Left ventricle myocardium inferior (tissue), 1 donor: ENCODE measurements around the gene ATXN10. TPM values are rescaled to one million over a fixed set of nuclear protein-coding genes. Genes with fewer than 3 reads are reported as not detected.

Experiments
- DNase-seq: peaks from one replicate; pipeline ENCODE4 v3.0.0-alpha.2; 2020
- H3K27ac ChIP-seq: fragments of 200-600 bp; replicated peaks from 2 replicates; pipeline ENCODE4 v1.8.0; 2021
- H3K27me3 ChIP-seq: fragments of 200-600 bp; 2 replicates; pipeline ENCODE4 v1.8.0; 2021; ENCODE audit warnings: low read depth
- H3K36me3 ChIP-seq: fragments of 200-600 bp; 2 replicates; pipeline ENCODE4 v1.8.0; 2021
- H3K4me1 ChIP-seq: fragments of 200-600 bp; 2 replicates; pipeline ENCODE4 v1.8.0; 2021
- H3K4me3 ChIP-seq: fragments of 200-600 bp; 2 replicates; pipeline ENCODE4 v1.8.0; 2021; ENCODE audit warnings: mild to moderate bottlenecking, moderate library complexity
- H3K9me3 ChIP-seq: fragments of 200-600 bp; replicated peaks from 2 replicates; pipeline ENCODE4 v1.8.0; 2021
- CTCF ChIP-seq: fragments of 200-600 bp; IDR thresholded peaks from 2 replicates; pipeline ENCODE4 v1.8.0; 2021; ENCODE audit warnings: antibody characterized with exemption, mild to moderate bottlenecking, borderline replicate concordance
- intact Hi-C: fragments of 100-400 bp; cut with micrococcal nuclease; formaldehyde crosslinking; loops from one replicate; pipeline ENCODE4 v1.11.0; 2022
- total RNA-seq: library from RNA; stranded (reverse); fragmentation: NEBNext Ultra II Directional; extraction: Animal tissue kit (Norgen Biotek cat#: 25700); gene quantifications from one replicate; pipeline ENCODE4 v1.2.1, GENCODE V29; 2021
- donor health status: DM: no; HTN: yes; CAD: no; lungs with severe emphysema.

Gene ATXN10
- total RNA-seq, 1 donor from 2014 or later, result 148 TPM

- H3K9me3 ChIP-seq, result no peaks in the 10 kb centered on the region
- peaks cover 82% of the 10 kb centered on the region for H3K4me1 ChIP-seq
Measured at GRCh38 chr22:45683248-45683647, 11.6 kb downstream of the ATXN10 start.

DNA sequence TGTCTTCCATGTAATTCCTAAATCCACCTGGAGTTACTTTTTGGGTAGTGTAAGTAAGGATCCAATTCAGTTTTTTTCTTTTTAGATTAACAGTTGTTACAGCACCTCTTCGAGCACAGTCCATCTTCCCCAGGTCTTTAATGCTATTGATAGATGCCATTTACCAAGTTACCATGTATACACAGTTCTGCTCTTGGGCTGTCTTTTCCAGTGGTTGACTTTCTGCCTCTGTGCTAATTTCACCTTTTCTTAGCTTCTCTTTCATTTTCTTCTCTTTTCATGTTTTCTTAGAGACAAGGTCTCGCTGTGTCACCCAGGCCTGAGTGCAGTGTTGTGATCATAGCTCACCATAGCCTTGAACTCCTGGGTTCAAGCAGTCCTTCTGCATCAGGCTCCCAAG lies 12.0 kb downstream of the ATXN10 start:
- H3K36me3 ChIP-seq, result no peaks in the 10 kb centered on the region
- H3K27ac ChIP-seq, result no peak overlapping the region
- DNase-seq, result no peak
- H3K27me3 ChIP-seq, result no peaks in the 10 kb centered on the region
- H3K4me1 ChIP-seq, result peaks cover 82% of the 10 kb centered on the region
- intact Hi-C loops, result no loop called here
- no peaks in the 10 kb centered on the region for H3K9me3 ChIP-seq
- H3K4me3 ChIP-seq, result no peak overlapping the region
- no peak for TF ChIP-seq CTCF

More at GRCh38 chr22:45683248-45683647, 11.6 kb downstream of the ATXN10 start:
- Histone ChIP-seq H3K36me3 (no peaks in the 10 kb centered on the region), H3K27me3 (no peaks in the 10 kb centered on the region), H3K27ac (no peak overlapping the region), H3K4me3 (no peak overlapping the region)
- TF ChIP-seq CTCF, result no peak
- no peak for DNase-seq
- intact Hi-C loops, result no loop called here

DNA sequence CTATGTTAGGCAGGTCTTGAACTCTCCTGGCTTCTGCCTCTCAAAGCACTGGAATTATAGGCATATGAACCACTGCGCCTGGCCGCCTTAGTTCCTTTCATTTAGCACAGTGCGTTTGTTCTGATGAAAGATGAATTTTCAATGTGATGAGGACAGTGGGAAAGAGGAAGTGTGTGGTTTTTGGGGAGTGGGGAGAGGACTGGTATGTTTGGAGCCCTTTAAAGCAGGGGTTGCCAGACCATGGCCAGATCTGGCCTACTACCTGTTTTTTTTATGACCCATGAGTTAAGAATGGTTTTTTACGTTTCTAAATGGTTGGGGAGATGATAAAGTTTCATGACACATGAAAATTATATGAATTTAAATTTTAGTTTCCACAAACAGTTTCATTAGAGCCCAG lies 12.5 kb downstream of the ATXN10 start:
- intact Hi-C loops, result no loop called here
- H3K9me3 ChIP-seq, result no peaks in the 10 kb centered on the region
- no peaks in the 10 kb centered on the region for H3K36me3 ChIP-seq
- H3K27ac ChIP-seq, result no peak overlapping the region
- H3K27me3 ChIP-seq, result no peaks in the 10 kb centered on the region
- H3K4me1 ChIP-seq, result peaks cover 82% of the 10 kb centered on the region
- H3K4me3 ChIP-seq, result no peak overlapping the region
- TF ChIP-seq CTCF, result no peak
- no peak for DNase-seq

DNA sequence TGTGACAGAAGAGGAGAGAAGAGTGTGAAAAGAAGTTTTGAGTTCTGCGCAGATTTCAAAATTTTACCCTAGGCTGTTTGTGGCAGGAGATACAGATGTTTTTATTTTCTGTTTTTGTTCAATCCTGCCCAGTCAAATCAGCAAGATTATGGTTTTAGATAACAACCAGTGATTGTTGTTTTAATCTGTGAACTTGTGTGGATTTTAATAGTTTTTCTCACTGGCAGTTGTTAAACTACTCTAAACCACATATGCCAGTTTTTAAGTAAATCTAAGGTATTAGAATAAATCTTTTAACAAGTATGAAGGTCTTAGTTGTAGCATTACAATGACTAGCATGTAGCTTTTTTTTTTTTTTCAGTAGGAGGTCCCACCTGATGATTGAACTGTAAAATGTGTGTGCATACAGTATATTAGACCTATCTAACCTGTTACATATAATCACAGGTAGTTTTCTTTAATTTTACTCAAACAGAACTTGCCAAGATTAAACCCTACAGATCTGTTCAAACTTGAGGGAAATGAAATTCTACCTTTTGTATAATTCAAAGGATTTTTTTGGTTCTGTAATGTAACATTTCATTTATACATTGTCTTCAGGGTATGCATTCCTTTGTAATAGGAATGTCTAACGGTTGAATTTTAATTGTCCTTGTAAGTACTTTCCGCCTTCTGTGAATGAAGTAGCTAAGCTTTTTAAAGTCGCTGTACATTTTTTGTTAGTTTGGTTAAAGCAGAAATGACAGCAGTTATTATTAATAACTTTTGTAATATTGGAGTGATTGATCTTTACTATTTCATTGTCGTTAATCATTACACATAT lies 13.3 kb downstream of the ATXN10 start:
- intact Hi-C loops, result no loop called here
- Histone ChIP-seq H3K27me3 (no peaks in the 10 kb centered on the region), H3K36me3 (peaks cover 4% of the 10 kb centered on the region), H3K4me3 (no peak overlapping the region), H3K4me1 (peaks cover 86% of the 10 kb centered on the region), H3K9me3 (no peaks in the 10 kb centered on the region), H3K27ac (no peak overlapping the region)
- no peak for TF ChIP-seq CTCF
- DNase-seq, result no peak

DNA sequence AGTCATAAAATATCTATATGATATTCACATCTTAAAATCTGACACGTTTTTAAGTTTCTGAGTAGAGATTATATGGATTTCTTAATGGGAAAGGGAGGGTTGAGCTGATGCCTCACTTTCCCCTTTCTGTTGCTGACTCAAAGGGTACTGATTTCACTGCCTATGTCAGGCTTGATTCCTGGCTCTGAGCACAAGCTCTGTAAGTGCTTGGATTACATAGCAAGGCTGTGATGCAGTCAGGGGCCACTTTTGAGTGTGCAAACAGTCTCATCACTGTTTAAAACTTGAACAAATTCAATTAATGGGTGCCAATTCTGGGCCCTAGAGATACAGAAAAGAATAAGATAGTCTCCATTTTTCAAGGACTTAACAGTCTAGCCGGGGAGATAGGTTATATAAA lies 14.4 kb downstream of the ATXN10 start:
- no peaks in the 10 kb centered on the region for H3K9me3 ChIP-seq
- no peak for TF ChIP-seq CTCF
- H3K36me3 ChIP-seq, result peaks cover 15% of the 10 kb centered on the region
- no peaks in the 10 kb centered on the region for H3K27me3 ChIP-seq
- H3K4me3 ChIP-seq, result no peak overlapping the region
- intact Hi-C loops, result no loop called here
- H3K4me1 ChIP-seq, result peaks cover 84% of the 10 kb centered on the region
- no peak for DNase-seq
- H3K27ac ChIP-seq, result peak overlapping the region; percentile 3
